ENCODE measurements around the gene TMEM72. TPM values are rescaled to one million over a fixed set of nuclear protein-coding genes. Genes with fewer than 3 reads are reported as not detected.
A peak's percentile ranks its signal among the peaks of the same experiment; 100 is the strongest.

The TMEM72 gene
- total and polyA plus RNA-seq, 2 of the 13 experiments (the other 11 are each of a cell fraction or from before 2014, with no cell fraction given) = 0.04 TPM; not detected in 1

- TF ChIP-seq ZFAT (CRISPR knock-in tag; conservative IDR thresholded peaks at IDR 0.05) (no peak), SRSF4 (IDR thresholded peaks at IDR 0.05; ENCODE audit: low read depth, low read length, poor library complexity, severe bottlenecking) (no peak), PHF21A (CRISPR knock-in tag; IDR thresholded peaks at IDR 0.05) (peak; percentile 67), RBM22 (optimal IDR thresholded peaks at IDR 0.05; ENCODE audit: low read length) (peak; percentile 95), MAFG (CRISPR knock-in tag; IDR thresholded peaks at IDR 0.05) (no peak), NKX3-1 (CRISPR knock-in tag; IDR thresholded peaks at IDR 0.05) (0 out of 2 replicates have a peak, but pooled peaks have one; percentile 31), ZNF431 (CRISPR knock-in tag; IDR thresholded peaks at IDR 0.05; ENCODE audit: borderline replicate concordance, low read depth) (no peak), REXO4 (CRISPR knock-in tag; IDR thresholded peaks at IDR 0.05; ENCODE audit: borderline replicate concordance) (no peak), THAP11 (CRISPR knock-in tag; IDR thresholded peaks at IDR 0.05) (no peak), PCBP1 (IDR thresholded peaks at IDR 0.05; ENCODE audit: borderline replicate concordance, low read depth, low read length) (no peak), DMAP1 (CRISPR knock-in tag; IDR thresholded peaks at IDR 0.05) (no peak), EEA1 (CRISPR knock-in tag; IDR thresholded peaks at IDR 0.05; ENCODE audit: borderline replicate concordance) (0 out of 2 replicates have a peak, but pooled peaks have one; percentile 9), IKZF4 (CRISPR knock-in tag; IDR thresholded peaks at IDR 0.05; ENCODE audit: borderline replicate concordance, low read depth, not compliant biosample characterization) (peak; percentile 48), ZBTB8A (CRISPR knock-in tag; IDR thresholded peaks at IDR 0.05; ENCODE audit: borderline replicate concordance, low read depth) (no peak), MXD3 (CRISPR knock-in tag; IDR thresholded peaks at IDR 0.05) (no peak), ZBTB39 (CRISPR knock-in tag; IDR thresholded peaks at IDR 0.05) (no peak), ZNF274 (CRISPR knock-in tag; IDR thresholded peaks at IDR 0.05) (0 out of 2 replicates have a peak, but pooled peaks have one; percentile 37), CBX1 (IDR thresholded peaks at IDR 0.05; ENCODE audit: low read depth) (peak; percentile 85), BRF2 (CRISPR knock-in tag; IDR thresholded peaks at IDR 0.05) (no peak), RFXAP (CRISPR knock-in tag; IDR thresholded peaks at IDR 0.05; ENCODE audit: borderline replicate concordance) (no peak), NR2F6 (IDR thresholded peaks at IDR 0.05) (no peak), NR2F6 (CRISPR knock-in tag; IDR thresholded peaks at IDR 0.05) (peak; percentile 50; the same call in 1 of the 2 replicates), FOXA3 (CRISPR knock-in tag; IDR thresholded peaks at IDR 0.05) (peak; percentile 50; the same call in 1 of the 2 replicates), ZNF34 (CRISPR knock-in tag; IDR thresholded peaks at IDR 0.05; ENCODE audit: borderline replicate concordance) (no peak; the same call in 1 of the 2 replicates), HNRNPL (IDR thresholded peaks at IDR 0.05; ENCODE audit: low read depth, low read length) (0 out of 2 replicates have a peak, but pooled peaks have one; percentile 46)
Observed at GRCh38 chr10:44975431-44976331, 64.5 kb downstream of the TMEM72 start (continued).
